HG02973 (cell line): ENCODE measurements around the gene POU4F1.

Source experiments
- ATAC-seq: cut with Tn5 transposase; IDR thresholded peaks from one replicate; pipeline ENCODE4 v1.9.1; 2021; ENCODE audit warnings: moderate library complexity; ENCODE audit not compliant: unreplicated experiment

The POU4F1 gene

DNA sequence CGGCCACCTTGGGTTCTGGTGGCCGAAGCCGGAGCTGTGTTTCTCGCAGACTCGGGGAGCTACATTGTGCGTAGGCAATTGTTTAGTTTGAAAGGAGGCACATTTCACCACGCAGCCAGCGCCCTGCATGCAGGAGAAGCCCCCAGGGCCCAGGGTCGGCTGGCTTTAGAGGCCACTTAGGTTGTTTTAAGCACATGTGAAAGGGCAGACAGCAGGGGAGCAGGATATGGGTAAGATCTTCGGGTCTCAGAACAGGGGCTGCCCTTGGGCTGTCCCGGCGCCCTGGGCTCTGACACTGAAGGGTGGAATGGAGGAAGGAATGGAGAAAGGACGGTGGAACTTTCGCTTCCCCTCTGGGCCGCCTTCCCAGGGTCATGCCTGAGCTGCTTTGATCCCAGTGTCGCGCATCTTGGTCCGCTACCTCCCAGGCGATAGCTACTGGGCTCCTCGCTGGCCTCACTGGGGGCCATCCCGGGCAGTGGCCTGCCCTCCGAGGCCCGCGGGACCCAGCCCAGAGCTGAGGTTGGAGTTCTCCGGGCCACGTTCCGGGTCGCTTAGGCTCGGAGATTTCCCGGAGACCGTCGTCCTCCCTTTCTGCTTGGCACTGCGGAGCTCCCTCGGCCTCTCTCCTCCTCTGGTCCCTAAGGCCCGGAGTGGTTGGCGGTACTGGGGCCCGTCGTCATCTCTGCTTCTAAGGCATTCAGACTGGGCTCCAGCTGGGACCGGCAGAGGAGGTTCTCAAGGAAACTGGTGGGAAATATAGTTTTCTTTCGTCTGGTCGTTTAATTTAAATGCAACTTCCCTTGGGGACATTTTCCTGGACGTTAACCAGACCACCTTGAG is 4.3 kb upstream of the POU4F1 start:
- ATAC-seq = no peak

DNA sequence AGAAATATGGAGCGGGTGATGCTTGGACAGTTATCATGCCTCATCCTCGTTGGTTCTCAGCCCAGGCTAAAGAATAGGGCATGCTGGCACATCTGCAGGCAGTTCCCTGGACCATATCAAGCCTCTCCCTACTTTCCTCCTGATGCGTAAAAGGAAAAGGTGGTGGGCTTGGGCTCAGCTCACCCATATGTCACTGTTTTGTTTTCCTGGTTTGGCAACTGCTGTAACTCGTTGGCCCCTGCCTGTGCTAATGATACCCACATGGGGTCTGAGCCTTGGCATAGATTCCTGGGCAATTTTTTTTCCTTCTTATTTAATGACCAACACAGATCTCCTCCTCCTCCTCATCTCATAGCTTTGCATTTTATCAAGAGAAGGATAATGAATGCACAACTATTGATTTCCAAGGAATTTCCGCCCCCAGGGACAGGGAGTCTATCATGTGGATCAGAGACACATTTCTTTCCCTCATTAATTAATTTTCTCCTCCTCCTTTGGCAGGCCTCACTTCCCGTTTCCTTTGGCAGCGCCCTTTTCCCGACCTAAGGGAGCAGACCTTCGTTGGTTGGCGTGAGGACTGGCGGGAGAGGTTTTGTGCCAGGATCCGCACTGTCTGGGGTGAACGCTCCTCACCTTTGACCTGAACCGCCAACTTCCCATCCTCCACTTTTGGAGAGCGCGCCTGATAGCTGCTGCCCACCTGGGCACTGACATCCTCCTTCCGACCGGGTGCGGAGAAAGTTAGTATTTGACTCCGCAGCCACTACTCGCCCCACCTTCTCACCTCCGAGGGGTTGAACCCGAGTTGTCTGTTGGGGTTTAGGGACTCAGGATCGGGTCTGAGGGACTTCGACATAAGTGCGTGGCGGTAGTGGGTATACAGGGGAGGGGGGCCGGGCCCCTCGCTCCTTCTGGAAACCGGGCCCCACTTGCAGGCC is 3.4 kb upstream of the POU4F1 start:
- ATAC-seq = no peak

DNA sequence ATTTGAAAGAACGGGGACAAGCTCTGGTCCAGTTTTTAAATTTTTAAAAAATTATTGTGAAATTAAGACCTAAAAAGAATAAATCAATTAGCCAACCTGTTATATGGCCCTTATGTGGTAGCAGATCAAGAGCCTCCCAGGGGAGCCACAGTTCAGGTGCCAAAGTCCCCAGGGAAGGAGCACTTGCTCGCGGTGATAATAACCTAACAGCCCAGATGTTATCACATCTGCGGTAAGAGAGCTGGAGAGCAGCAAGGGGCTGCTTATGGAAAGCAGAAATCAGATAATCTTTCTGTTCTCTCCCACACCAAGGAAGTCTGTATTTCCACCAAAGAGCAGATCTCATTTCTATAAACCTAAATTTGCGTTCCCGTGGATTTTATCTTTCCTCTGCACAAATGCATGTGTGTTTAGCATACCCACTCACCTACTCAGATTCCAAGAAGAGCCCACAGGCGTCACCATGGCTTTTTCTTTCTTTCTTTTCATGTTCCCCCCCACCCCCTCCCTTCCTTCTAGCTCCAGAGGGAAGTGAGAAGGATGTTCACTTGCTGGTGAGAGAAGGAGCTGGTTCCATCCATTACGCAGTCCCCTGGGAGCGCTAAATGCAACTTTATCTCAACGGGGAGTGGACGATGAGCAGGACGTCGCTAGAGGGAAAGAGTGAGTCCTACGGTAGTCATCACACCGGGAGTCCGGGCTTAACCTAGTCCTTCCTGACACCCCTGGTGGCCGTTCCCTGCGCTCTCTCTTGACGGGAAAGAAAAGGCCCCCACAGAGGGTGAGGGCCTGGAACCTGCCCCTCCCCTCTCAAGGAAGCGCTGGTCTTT is 1.6 kb upstream of the POU4F1 start:
- no peak for ATAC-seq

DNA sequence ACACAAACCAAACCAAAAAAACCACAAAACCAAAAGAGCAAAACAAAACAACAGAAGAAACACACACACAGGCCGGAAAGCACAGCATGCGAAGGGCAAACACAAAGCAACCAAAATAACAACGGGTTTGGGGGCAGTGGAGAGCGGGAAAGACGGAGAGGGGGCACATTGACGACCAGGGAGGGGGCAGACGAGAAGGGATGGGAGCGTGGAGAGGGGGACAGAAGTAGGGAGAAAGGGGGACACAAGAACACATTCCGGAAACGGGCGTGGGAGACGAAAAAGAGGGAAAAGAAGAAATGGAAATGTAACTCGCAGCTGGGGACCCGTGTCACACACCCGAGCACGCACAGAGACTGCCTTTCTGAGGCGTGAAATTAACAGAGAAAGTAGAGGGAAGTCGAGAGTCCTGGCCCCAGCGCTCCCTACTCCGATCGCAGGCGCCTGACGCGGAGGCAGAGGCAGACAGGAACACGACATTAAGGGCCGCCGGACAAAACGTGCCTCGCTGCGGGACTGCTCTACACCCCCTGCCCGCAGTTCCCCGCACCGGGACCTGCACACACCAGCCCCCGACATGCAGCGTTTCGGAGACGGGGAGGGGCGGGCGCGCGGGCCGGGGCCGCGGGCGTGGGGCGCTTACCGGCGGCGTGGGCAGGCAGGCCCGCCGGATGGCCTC is 652 bp downstream of the POU4F1 start:
- ATAC-seq = peak; percentile 15

DNA sequence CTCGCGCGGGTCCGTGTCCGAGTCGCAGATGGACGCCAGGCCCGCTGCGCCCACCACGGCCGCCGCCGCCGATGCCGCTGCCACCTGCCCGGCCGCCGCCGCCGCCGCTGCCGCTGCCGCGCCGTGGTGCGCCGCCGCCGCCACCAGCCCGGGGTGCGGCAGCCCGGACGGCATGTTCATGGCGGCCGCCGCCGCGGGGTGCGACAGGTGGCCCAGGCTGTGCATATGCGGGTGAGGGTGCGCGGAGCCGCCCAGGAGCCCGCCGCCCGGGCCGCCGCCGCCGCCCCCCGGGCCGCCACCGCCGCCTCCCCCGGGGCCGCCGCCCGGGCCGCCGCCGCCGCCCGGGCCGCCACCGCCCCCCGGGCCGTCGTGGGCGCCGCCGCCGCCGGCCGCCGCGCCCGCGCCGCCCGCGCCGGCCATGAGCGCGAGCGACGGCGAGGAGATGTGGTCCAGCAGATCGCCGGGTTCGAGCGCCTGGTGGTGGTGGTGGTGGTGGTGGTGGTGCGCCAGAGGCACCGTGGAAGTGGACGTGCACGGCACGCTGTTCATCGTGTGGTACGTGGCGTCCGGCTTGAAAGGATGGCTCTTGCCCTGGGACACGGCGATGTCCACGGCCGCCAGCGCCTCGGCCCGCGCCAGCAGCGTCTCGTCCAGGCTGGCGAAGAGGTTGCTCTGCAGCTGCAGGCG is 1.3 kb downstream of the POU4F1 start:
- no peak for ATAC-seq

DNA sequence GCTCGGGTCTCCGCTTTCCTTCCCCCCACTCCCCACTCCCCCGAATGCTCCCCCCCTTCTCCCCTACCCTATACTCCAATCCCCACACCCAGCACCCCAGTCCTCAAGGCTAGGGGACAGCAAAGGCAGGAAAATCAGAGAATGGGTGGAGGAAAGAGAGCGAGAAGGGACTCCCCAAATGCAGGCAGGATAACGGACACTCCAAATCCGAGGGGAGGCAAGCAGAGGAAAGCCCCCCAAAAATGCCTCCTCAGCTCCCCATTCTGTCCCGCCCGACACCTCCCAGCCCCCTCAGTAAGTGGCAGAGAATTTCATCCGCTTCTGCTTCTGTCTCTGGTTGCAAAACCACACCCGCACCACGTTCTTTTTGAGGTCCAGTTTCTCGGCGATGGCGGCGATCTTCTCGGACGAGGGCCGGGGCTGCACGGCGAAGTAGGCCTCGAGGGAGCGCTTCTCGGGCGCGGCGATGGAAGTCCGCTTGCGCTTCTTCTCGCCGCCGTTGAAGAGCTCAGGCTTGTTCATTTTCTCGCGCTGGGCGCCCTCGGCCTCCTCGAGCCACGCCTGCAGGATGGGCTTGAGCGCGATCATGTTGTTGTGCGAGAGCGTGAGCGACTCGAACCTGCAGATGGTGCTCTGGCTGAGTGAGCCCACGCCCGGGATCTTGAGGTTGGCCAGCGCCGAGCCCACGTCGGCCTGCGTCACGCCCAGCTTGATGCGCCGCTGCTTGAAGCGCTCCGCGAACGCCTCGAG is 2.1 kb downstream of the POU4F1 start:
- ATAC-seq = no peak

DNA sequence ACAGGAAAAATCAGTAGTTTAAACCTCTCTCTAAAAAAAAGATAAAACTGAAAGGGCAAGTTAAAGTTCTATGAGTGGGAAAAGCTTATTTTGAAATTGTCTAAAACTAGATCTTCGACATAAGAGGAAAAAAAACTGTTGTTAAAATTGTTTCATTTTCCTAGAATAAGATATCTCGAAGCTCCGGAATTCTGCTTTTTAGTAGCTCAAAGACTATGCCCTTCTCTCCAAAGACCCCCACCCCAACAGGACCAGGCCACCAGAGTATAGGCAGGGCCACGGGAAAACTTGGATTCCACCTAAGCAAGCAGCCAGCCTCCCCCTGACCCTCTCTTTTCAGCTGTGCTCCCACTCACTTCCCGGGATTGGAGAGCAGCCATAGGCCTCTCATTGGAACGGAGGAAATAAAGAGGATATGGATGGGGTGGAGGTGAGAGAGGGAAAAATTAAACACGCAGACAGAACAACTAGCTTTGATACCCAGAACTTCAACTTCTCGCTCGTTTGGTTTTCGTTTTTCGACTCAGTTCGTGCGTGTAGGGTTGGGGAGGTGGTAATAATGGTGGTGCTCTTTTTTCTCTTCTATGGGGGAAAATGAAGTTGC is 3.0 kb downstream of the POU4F1 start:
- no peak for ATAC-seq

DNA sequence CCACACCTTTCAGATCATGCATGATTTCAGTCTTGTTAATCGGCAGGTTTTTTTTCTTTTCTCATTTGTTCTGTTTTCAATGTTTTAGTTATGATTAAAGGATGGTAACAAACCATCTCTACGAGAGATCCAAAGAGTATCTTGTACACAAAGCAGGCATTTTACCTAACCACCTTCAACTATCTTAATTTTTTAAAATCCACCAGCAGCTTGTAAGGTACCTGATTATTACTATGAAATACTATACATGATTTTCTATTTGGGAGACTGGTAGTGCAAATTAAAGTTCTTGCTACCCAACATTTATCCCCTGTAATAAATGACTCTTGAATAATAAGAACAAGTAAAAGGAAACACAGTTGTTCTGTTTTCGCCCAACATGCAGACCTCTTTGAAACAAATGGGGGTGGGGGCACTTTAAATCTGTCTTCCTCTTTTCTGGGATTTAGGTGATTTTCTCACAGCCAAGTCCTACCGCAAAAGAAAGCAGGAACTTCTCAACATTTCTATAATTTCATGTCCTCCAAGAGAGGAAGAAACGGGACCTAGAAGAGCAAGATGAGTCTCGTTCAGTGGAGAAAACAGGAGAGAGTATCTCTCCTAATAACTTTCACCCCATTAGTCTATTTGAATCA is 3.6 kb downstream of the POU4F1 start:
- no peak for ATAC-seq

DNA sequence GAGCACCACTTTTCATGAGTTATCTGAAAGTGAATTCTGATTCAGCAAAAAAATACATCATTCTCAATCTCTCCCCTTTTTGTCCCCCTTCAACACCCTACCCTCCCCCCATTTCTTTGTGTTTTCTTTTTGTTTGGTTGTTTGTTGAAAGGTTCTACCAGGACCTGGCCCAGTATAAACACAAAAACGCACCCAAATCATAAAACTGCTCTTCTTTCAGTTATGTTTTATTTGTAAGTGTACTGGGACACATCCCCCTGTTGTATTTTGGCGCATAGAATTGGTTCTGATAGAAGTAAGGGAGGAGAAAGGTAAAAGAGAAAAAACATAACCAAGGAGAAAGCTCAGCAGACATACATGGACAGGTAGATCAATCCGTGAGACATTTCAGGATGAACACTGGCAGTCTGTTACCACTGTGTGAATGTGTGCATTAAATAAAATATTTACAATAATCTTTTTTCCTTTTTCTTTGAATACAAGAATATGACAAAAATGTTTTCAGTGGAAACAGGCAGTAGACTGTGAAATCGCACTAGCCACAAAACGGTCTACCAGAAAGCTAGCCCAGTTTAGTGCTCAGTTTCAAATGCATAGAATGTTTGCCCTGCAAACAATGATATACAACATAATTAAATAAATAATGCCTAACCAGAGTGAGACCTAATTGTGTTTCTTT is 4.2 kb downstream of the POU4F1 start:
- no peak for ATAC-seq

DNA sequence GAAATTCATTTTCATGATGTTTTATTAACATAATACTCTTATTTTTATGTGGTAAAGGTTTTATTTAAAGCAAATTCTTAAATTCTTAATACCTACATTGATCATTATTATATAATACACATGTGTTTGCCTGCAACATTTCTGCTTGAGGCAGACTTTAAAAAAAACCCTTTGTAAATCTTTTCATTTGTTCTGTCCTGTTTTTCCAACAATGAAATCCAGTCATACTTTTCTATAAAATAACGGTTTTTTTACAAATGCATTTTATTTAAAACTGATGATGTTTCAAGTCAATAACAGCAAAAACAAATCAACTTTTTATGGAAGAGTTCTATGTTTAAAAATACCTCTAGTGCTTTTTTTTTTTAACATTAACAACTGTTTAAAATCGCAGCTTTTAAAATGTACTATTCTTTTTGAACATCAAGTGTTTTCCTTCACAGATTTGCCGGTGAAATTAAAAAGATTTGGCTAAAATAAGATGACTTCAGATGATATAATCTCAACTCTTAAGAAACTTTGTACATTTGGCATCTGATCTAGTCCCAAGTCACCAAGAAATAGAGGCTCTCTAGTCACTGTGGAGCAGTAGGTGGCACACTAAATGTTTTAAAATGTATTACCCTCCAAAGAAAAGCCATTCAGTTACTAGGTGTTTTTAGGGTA is 5.1 kb downstream of the POU4F1 start:
- ATAC-seq = no peak

DNA sequence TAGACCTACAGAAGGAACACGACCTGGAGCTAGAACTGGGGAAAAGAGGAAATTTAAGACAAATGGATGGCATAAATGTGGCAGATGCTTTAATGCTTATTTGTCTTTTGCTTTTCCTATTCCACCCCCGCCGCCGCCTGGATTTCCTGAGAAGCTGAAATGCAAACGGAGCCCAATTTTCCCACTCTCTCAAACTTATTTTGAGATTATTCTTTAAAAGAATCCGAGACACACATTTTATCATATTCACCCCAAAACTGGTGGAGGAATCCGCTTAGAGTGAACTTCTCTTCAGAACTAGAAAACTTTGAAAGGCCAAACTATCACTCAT is 5.8 kb downstream of the POU4F1 start:
- no peak for ATAC-seq

DNA sequence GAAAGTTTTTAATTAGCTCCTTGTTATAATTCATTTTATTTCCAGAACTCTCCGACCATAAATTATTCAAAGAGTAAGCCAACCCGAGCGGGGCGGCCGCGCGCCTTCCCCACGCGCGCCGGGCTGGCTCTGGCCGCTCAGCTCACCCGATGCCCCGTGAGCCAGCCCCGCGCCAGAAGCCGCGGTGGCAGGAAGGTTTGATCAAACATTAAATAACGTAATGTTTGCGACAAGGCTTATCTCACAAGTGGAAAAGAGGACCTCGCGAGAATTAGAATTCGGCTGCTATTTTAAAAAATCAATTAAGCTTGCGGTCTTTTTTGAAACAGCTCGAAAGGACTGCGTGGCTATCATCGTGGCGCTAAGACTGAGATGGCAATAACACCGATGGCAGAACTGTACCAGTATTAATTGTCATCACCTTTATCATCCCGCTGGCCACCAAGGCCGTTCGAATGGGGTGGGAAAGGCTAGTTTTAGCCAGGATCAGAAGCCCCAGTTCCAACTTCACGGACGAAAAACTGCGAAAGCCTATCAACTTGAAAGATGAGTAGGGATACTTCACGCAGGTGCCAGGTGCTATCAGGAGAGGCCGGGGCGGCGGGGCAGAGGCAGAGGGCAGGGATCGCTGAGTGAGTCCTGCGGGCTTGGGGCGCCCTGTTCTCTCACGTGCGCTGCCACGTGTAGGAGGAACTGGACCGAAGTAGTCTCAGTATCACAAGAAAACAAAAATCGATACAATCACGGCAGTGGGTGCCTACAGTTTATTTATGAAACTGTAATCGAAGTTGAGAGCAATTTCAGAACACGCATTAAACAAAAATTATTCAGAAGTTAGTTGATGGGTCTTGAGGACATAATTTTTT is 6.4 kb downstream of the POU4F1 start:
- no peak for ATAC-seq

DNA sequence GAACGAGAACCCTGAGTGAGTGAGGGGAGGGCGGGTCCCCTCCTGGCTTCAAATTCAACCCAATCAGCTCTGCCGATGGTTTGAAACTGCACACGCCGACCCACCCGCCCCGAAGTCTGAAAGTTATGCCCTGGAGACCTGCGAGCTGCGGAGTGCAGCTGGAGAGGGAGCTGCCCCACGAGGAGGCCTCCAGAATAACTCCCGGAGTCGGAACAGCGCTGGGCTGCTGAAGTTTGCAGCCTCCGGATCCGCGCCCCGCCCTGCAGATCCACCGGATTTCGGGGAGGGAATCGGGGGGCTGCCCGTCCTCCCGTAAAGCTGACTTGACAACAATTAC is 7.0 kb downstream of the POU4F1 start:
- ATAC-seq = no peak

DNA sequence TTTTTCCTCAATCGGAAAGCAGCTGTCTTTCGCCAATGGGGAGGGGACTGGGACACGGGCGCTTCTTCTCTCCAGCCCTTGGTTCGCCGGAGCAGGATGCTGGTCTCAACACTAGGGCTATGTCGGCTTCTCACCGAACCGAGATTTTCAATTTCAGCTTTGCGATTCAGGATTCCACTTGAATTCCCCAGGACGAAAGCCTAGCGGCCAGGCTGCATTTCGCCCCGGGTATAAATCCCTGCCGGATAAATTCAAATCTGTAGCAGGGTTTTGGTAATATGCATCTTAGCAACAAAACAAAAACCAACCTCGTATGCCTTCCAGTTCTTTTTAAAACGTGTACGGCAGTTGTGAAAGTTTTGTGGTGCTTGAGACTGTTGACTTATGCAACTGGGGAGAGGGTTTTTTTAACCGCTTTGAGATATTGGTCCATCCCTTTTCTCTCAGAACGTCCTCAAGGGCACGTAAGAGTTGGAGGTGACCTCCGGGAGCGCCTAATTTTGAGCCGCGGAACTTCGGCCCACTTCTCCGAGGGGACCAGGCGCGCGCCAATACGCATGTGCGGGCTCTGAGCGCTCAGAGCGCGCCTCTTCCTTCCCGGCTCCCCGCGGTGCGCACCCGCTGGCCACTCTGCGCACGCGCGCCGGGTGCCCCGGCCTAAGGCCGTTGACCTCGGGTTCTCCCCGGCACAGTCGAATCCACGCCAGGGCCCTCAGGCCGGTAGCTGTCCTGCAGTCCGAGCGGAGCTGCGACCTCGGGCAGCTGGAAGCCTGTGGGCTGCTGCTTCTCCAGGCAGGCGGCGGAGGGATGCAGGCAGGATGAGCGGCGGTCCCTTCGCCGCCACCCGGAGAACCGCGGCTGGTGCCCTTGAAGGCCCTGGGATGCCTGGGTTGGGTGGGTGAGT is 7.6 kb downstream of the POU4F1 start:
- ATAC-seq = peak; percentile 55

DNA sequence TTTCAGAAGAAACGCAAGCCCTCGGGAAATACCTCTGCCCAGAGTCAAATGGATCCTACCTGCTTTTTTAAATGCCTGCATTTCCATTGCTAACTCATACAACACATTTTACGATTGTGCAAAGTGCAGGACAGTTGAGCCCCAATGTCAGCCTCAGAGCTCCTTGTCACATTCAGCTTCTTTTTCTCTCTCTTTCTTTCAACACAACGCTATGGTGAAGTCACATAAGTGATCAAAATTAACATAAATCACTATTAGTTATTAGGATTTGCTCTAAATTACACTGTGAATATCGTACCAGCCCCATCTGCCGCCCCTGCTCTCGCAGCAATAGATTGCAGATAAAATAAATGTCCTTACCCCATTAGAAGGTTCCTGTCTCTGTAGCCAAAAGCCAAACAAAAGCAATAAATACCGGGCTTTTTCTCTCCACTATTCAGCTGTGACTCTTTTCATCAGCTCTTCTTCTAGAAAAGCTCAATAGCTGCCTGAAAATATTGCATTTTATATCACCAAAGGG is 8.8 kb downstream of the POU4F1 start:
- no peak for ATAC-seq
